ACC112 (cell line): Measurements from ENCODE around the gene SIPA1L3.

ENCODE experiments used
- H2AFZ ChIP-seq: fragments of 200-600 bp; sonication (generic); one replicate; pipeline ENCODE4 v1.6.0; 2017; ENCODE audit warnings: antibody characterized with exemption, low read length; ENCODE audit not compliant: unreplicated experiment
- H3K27ac ChIP-seq: fragments of 200-600 bp; sonication (generic); 2 replicates; pipeline ENCODE4 v1.5.1; 2014; ENCODE audit warnings: low read depth, mild to moderate bottlenecking, antibody characterized with exemption, low read length, moderate library complexity
- H3K27me3 ChIP-seq: fragments of 200-600 bp; sonication (generic); 2 replicates; pipeline ENCODE4 v1.6.1; 2014; ENCODE audit warnings: mild to moderate bottlenecking, antibody characterized with exemption, low read length, moderate library complexity, mixed read lengths; ENCODE audit not compliant: insufficient read depth
- H3K36me3 ChIP-seq: fragments of 200-600 bp; sonication (generic); 2 replicates; pipeline ENCODE4 v1.6.1; 2016; ENCODE audit warnings: mild to moderate bottlenecking, antibody characterized with exemption, low read length, moderate library complexity, mixed read lengths; ENCODE audit not compliant: insufficient read depth
- H3K4me1 ChIP-seq: fragments of 200-600 bp; sonication (generic); one replicate; pipeline ENCODE4 v1.6.1; 2016; ENCODE audit warnings: low read length, mixed read lengths; ENCODE audit not compliant: insufficient read depth, unreplicated experiment, control insufficient read depth
- H3K4me3 ChIP-seq: fragments of 200-600 bp; sonication (generic); 2 replicates; pipeline ENCODE4 v1.5.1; 2014; ENCODE audit warnings: mild to moderate bottlenecking, low read depth, low read length
- H3K79me2 ChIP-seq: fragments of 200-600 bp; sonication (generic); one replicate; pipeline ENCODE4 v1.6.0; 2016; ENCODE audit warnings: low read length; ENCODE audit not compliant: control insufficient read depth, unreplicated experiment, insufficient read depth

SIPA1L3 gene

DNA sequence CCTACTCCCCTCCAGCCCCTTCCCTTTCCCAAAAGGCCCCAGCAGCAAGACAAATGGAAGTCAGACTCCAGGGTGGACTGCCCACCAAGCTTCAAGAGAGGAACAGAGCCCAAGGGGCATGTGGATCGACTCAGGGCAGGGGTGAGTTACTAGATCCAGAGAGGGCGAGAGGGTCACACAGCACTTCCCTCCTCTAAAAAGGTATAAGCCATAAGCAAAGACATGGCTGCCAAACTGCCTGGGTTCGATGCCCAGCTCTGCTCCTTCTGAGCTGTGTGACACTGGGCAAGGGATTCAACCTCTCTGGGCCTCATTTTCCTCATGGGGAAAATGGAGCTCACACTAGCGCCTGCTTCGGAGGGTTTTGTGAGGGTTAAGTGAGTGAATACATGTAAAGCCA, 345.4 kb downstream of the SIPA1L3 start:
- peaks cover 5% of the 10 kb centered on the region; the same call in 1 of the 2 replicates for H3K27me3 ChIP-seq
- no peak overlapping the region for H2AFZ ChIP-seq
- no peak overlapping the region for H3K27ac ChIP-seq
- H3K4me1 ChIP-seq: peaks cover 4% of the 10 kb centered on the region
- H3K4me3 ChIP-seq: no peak overlapping the region
- no peaks in the 10 kb centered on the region for H3K36me3 ChIP-seq
- H3K79me2 ChIP-seq: no peaks in the 10 kb centered on the region

DNA sequence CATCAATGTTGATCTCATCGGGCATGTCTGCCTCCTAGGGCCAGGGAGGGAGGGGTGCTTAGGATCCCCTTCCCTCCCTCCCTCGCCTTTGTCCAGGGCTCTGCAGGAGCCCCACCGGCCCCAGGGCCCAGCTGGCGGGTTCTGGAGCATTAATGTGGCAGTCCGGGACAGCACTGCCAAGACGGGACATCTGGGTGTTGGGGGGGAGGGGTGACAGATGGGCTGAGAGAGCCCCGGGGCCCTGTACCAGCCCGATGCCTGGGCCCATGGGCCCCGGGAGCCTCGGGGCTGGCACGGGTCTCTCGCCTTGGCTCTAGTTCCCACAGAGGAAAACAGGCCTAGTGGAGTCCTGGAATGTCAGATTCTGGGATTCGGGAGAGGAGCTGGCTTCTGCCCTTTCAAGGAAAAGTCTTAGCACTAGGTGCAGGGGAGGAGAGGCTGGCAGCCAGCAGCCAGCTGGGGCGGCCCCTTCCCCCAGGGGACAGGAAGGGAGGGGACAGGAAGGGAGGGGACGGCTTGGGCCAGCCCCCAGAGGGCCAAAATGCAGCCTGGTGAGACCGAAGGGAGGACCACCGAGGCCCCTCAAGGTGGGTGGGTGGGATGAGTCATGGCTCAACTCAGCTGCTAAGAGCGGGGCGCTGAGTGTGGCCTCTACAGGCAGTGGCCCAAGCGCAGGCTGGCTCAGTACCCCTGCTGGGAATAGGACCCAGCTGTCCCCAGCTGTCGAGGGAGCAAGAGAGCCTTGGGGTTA, 346.1 kb downstream of the SIPA1L3 start:
- Histone ChIP-seq H2AFZ (no peak overlapping the region), H3K27ac (no peak overlapping the region), H3K79me2 (no peaks in the 10 kb centered on the region), H3K27me3 (peaks cover 5% of the 10 kb centered on the region; the same call in 1 of the 2 replicates), H3K4me3 (no peak overlapping the region), H3K4me1 (peaks cover 4% of the 10 kb centered on the region), H3K36me3 (no peaks in the 10 kb centered on the region)

DNA sequence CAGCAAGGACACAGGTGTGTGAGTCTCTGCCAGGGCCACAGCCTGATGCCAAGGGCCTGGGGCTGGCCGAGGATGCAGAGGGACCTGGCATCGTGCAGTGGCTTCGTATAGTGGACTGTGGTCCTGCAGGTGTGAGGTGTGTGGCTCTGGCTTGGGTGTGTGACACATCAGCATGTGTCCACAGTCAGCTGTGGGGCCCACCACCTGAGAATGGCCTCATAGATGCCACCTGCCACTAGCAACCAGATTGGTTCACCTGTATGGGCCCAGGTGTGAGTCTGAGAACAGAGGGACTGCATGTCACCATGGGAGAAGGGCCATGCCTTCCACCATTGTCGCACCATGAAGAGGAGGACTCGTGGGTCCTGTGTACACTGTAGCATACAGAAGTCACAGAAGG, 346.8 kb downstream of the SIPA1L3 start:
- Histone ChIP-seq H3K27ac (no peak overlapping the region), H3K4me1 (peaks cover 4% of the 10 kb centered on the region), H2AFZ (no peak overlapping the region), H3K4me3 (no peak overlapping the region), H3K36me3 (no peaks in the 10 kb centered on the region), H3K27me3 (peaks cover 5% of the 10 kb centered on the region; the same call in 1 of the 2 replicates), H3K79me2 (no peaks in the 10 kb centered on the region)

DNA sequence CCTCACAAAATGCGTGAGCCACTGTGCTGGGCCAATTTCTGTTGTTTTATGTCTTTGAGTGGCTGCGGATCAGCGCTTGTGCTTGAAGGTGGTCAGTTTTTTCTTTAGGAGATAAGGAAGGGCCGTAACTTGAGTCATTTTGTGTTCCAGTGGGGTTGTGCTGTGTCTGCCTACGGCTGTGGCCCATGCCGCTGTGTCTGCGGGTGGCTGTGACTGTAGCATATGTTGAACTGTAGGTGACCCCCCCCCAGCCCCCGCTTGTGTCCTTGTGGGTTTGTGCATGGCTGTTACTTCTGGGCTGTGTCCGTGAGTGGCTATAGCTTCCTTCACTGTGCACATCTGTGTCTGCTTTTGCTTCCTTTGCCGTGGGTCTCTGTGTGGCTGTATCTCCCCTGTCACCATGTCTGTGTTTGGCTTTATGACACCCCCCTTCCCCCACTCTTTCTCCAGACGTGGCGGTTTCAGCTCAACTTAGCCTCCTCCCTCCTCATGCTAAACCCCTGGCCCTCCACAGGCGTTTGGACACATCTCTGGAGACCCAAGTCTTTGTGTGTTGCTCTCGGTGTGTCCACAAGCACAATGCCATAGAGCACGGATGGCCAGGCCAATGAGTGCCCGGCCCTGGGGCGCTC, 348.5 kb downstream of the SIPA1L3 start:
- H3K4me1 ChIP-seq: peaks cover 4% of the 10 kb centered on the region
- H3K4me3 ChIP-seq: no peak overlapping the region
- H3K36me3 ChIP-seq: no peaks in the 10 kb centered on the region
- H3K27me3 ChIP-seq: peaks cover 5% of the 10 kb centered on the region; the same call in 1 of the 2 replicates
- H3K27ac ChIP-seq: no peak overlapping the region
- no peaks in the 10 kb centered on the region for H3K79me2 ChIP-seq
- H2AFZ ChIP-seq: no peak overlapping the region
